ENCODE data around the gene KIRREL3.

KIRREL3 gene

GRCh38 chr11:127000291-127000968, at the start of gene KIRREL3:
KIRREL3 (minus strand) TSS chr11:127000770.
- DNase-seq, result no peak

GRCh38 chr11:127050186-127050585, 49.6 kb upstream of the KIRREL3 start:
- no peak for DNase-seq

GRCh38 chr11:127049486-127049885, 48.9 kb upstream of the KIRREL3 start:
- no peak for DNase-seq

- no peak for DNase-seq
Measured at GRCh38 chr11:127044535-127044934, 44.0 kb upstream of the KIRREL3 start.

DNA sequence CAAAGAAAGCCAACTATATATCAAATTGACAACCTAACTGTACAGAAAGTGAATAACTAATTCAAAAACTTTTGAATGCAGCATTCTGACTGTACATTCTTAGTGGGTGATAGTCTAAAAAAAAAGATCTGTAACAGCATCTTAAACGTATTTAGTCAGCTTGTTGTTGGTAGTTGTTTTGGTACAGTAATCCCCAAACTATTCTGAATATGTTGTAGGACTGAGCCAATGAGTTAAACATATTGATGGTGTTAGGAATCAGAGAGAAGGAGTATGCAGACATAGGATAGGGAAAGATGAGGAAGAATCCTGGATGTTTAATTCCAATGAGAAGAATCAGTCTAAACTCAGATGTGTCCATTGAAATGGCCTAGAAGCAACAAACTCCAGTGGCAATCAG, 41.9 kb upstream of the KIRREL3 start:
- no peak for DNase-seq

DNA sequence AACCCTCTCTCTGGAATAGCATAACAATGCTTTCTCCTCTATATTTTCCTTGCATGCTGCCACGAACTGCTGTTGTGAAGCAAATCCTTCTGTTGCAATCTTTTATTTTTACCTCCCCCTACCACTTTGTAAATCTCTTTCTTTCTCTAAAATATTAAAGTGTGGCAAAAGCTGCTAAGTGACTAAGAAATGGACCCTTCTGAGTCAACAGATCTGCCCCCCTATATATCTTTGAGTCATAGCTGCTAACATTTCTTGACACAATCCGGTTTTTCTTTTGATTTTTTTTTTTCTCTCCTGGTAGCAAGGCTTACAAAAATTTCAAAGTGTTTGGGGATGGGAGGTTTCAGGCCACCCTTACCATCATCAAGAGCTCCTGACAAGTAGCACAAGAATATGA, 39.0 kb upstream of the KIRREL3 start:
- no peak for DNase-seq

- DNase-seq, result no peak
Measured at GRCh38 chr11:127037596-127037995, 37.0 kb upstream of the KIRREL3 start.

DNA sequence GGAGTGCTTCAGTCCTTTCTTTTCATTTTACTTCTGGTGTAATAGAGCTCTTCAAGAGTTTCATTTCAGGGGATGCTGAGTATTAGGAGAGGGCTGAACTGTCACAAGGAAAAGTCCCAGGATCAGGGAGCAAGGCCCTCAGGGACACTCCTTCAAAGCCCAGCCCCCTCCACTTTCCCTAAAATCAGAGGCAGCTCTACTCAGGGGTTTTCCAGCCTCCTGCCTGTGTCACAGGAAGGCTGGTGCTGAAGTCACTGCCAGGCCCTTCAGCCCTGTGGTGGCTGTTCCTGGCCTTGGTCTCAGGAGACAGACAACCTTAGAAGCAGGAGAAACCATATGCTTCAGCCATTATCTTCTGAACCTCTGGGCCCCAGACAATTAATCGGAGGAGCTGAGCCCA, 36.4 kb upstream of the KIRREL3 start:
- no peak for DNase-seq

DNA sequence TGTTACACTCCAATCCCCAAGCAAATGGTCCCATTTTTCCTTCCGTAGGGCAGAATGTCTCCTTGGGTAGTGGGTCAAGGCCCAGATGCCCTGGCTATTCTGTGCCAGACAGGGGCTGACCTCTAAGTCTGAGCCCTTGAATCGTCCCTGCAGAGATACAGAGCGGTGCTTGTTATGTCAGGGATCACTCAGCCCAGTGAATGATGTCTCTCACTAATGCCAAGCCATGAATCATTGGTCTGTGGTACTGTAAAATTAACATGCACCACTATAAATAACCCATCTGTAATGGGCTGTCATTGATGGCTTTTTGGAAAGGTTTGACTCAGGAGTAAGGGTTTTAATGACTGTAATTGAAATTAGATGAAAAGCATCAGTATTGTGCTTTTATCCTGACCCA, 35.3 kb upstream of the KIRREL3 start:
- DNase-seq, result no peak

GRCh38 chr11:127034973-127035372, 34.4 kb upstream of the KIRREL3 start:
- no peak for DNase-seq

- DNase-seq, result no peak
Measured at GRCh38 chr11:127028648-127029047, 28.1 kb upstream of the KIRREL3 start.

- no peak for DNase-seq
Measured at GRCh38 chr11:127027789-127028188, 27.2 kb upstream of the KIRREL3 start.

DNA sequence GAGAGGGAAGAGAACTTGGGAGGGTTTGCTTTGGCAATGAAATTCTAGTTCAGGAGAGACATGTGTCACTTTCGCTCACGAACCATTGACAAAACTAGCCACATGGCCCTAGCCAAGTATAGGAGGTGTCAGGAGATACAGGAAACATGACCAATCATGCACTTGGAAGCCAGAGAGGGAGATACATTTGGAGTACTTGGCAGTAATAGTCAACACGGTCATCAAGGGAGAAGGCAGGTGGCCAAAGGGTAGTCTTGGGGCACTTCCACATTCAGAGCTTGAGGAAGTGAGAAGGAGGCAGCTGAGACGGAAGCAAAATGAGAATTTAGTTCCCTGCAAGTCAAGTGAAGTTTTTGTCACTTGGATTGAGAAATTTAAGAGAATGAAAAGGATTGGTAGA, 26.4 kb upstream of the KIRREL3 start:
- DNase-seq, result no peak

GRCh38 chr11:127023991-127024390, 23.4 kb upstream of the KIRREL3 start:
- no peak for DNase-seq

GRCh38 chr11:127018683-127019279, 18.2 kb upstream of the KIRREL3 start:
- no peak for DNase-seq

DNA sequence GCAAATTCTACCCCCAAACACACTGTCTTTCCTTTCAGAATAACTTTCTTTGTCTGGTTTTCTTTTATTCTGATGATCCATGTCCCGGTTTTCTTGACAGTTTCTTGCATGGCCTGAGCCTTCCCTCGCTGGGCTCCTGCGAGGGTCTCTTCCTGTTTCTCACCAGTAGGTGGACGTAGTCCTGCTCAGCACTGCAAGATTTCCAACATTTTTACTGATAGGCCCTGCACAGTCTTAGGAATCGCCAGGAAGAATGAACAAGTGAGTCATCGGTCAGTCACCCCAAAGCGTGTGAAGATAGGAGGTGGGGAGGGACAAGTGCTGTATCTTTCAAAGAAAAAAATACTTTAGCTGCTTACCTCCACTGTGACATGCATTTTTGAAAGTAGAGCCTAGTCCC, 16.9 kb upstream of the KIRREL3 start:
- DNase-seq, result no peak

DNA sequence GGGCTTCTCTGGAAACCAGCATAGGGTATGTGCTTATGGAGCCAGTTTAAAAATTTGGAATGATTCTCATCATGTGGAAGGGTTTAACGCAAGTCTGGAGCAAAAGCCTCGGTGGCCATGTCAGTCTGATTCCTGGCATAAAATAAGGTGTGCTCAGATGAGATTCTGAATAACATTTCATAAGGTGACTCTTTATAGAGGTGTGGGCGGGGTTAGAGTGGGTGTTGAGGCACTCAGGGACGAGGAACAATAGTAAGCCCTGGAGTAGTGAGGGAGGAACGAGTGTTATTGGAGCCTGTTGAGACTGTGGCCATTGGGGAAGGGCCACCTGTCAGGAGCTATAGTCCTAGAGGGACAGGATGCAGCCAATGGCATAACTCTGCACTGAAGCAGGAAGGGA, 13.0 kb upstream of the KIRREL3 start:
- no peak for DNase-seq

GRCh38 chr11:127006311-127006710, 5.7 kb upstream of the KIRREL3 start:
- DNase-seq, result no peak

- DNase-seq, result no peak
Measured at GRCh38 chr11:127003260-127003981, 2.9 kb upstream of the KIRREL3 start.

- no peak for DNase-seq
Measured at GRCh38 chr11:127002669-127003259, 2.2 kb upstream of the KIRREL3 start.

DNA sequence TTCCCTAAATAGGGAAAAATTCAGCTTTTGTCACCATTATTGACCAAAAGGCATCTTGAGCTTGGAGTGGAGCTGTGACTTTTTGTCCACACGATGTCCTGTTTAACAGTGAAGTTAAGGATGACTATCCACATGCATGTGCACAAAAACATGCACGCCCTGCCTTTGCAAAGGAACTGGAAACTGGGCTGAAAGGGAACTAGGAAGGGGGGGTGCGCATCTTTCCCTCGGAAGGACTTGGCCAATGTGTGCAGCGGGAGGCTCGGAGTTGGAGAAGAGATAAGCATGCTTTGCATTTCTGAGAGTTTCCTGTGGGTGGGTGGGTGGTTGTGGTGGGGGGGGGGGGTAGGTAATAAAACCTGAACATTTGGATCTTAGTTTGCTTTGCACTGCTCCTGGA, 411 bp upstream of the KIRREL3 start:
- DNase-seq, result no peak

DNA sequence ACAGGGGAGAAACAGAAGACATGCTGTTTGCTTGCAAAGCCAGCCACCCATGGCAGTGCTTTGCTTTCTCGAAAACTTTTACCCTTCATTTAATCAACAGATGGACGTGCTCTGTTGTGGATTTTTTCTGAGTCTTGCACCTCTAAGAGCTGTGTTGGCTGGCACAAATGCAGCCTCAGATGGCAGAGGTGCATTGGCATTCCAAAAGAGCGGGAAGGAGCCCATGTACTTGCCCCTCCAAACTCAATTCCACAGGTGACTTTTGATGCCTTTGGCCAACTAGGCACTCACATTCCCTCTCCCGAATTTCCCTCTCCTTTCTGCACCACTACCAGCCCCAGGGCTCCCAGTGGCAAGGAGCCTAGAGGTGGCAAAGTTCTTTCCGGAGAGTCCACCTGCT, 1.2 kb downstream of the KIRREL3 start:
- no peak for DNase-seq

- no peak for DNase-seq
Measured at GRCh38 chr11:126997641-126998040, 2.9 kb downstream of the KIRREL3 start.

DNA sequence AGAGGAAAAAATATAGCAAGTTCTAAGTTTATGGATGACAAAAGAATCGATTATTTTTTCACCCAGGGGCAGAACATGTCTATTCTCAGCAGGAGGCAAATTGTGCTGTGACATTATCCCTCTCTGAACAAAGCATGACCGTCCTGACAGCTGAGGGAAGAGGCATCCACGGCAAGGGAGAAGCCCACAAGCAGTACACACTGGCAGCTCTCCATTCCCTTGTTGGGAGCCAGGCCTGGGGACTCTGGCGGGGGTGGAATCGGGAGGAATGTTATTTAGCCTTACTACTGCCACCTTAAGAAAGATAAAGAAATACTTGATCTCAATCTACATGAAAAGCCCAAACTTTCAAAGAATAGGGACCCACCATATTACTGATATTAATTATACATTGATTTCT, 3.4 kb downstream of the KIRREL3 start:
- no peak for DNase-seq
